GM12878 (cell line): ENCODE results near the gene CSF3R. TPM values are rescaled to one million over a fixed set of nuclear protein-coding genes. Genes with fewer than 3 reads are reported as not detected.
A peak's percentile ranks its signal among the peaks of the same experiment; 100 is the strongest.

ENCODE experiments used
- CHD4 ChIP-seq: fragments of 200-600 bp; sonication (generic); IDR thresholded peaks from 2 replicates; pipeline ENCODE4 v1.6.1; 2016; ENCODE audit warnings: mild to moderate bottlenecking
- CREB1 ChIP-seq: IDR thresholded peaks from 2 replicates; pipeline ENCODE4 v1.6.1; 2012; ENCODE audit warnings: low read depth, mild to moderate bottlenecking, inconsistent platforms
- ESRRA ChIP-seq: IDR thresholded peaks from 2 replicates; pipeline ENCODE4 v1.6.1; 2012; ENCODE audit warnings: mild to moderate bottlenecking, low read length, improper control_type of control experiment
- GABPA ChIP-seq: IDR thresholded peaks from 2 replicates; pipeline ENCODE4 v1.6.1; 2014; ENCODE audit warnings: antibody characterized with exemption, low read depth, mild to moderate bottlenecking, inconsistent platforms
- GATAD2B ChIP-seq: fragments of 450-650 bp; conservative IDR thresholded peaks from 2 replicates; pipeline ENCODE4 v1.6.1; 2017; ENCODE audit warnings: low read depth, mild to moderate bottlenecking, moderate library complexity
- HCFC1 ChIP-seq: fragments of 150-350 bp; IDR thresholded peaks from 2 replicates; pipeline ENCODE4 v1.6.1; 2014; ENCODE audit warnings: low read length
- HDAC6 ChIP-seq: fragments of 200-600 bp; sonication (generic); IDR thresholded peaks from one replicate; pipeline ENCODE4 v1.8.0; 2017; ENCODE audit warnings: antibody characterized with exemption; ENCODE audit not compliant: unreplicated experiment
- KLF5 ChIP-seq: fragments of 450-650 bp; IDR thresholded peaks from 2 replicates; pipeline ENCODE4 v1.6.1; 2014; ENCODE audit warnings: mild to moderate bottlenecking; ENCODE audit not compliant: partially characterized antibody
- LARP7 ChIP-seq: fragments of 450-650 bp; IDR thresholded peaks from 2 replicates; pipeline ENCODE4 v1.6.1; 2017; ENCODE audit warnings: mild to moderate bottlenecking
- MEF2A ChIP-seq: IDR thresholded peaks from 2 replicates; pipeline ENCODE4 v1.6.1; 2011; ENCODE audit warnings: low read depth, mild to moderate bottlenecking, low read length, moderate library complexity; ENCODE audit not compliant: insufficient read depth
- MYC ChIP-seq: IDR thresholded peaks from 2 replicates; pipeline ENCODE4 v1.6.1; 2011; ENCODE audit warnings: mild to moderate bottlenecking, low read length, moderate library complexity, inconsistent platforms; ENCODE audit not compliant: insufficient read depth, insufficient replicate concordance, insufficient read length, severe bottlenecking
- PAX5 ChIP-seq: IDR thresholded peaks from 2 replicates; pipeline ENCODE4 v1.6.1; 2011; ENCODE audit warnings: low read depth, low read length, borderline replicate concordance
- SIX5 ChIP-seq: IDR thresholded peaks from 2 replicates; pipeline ENCODE4 v1.6.1; 2011; ENCODE audit warnings: mild to moderate bottlenecking, low read depth, low read length, moderate library complexity; ENCODE audit not compliant: severe bottlenecking
- SP1 ChIP-seq: IDR thresholded peaks from one replicate; pipeline ENCODE4 v1.6.1; 2011; ENCODE audit warnings: low read depth, low read length
- SPI1 ChIP-seq: IDR thresholded peaks from 2 replicates; pipeline ENCODE4 v1.6.1; 2011; ENCODE audit warnings: low read depth, mild to moderate bottlenecking, low read length, moderate library complexity, borderline replicate concordance; ENCODE audit not compliant: insufficient read depth
- SREBF2 ChIP-seq: IDR thresholded peaks from 2 replicates; pipeline ENCODE4 v1.6.1; 2012; ENCODE audit warnings: mild to moderate bottlenecking, low read length
- STAT1 ChIP-seq: fragments of 450-650 bp; conservative IDR thresholded peaks from 2 replicates; pipeline ENCODE4 v1.6.1; 2014; ENCODE audit warnings: antibody characterized with exemption, mild to moderate bottlenecking
- TBL1XR1 ChIP-seq: IDR thresholded peaks from 2 replicates; pipeline ENCODE4 v1.6.1; 2012; ENCODE audit warnings: low read depth, low read length, improper control_type of control experiment
- TCF3 ChIP-seq: IDR thresholded peaks from 2 replicates; pipeline ENCODE4 v1.6.1; 2012; ENCODE audit warnings: low read depth, mild to moderate bottlenecking, low read length, borderline replicate concordance; ENCODE audit not compliant: insufficient read depth
- ZSCAN29 ChIP-seq: fragments of 450-650 bp; IDR thresholded peaks from 2 replicates; pipeline ENCODE4 v1.6.1; 2017; ENCODE audit warnings: mild to moderate bottlenecking, moderate library complexity
- polyA plus RNA-seq, 11 experiments: library from polyadenylated mRNA; depleted of rRNA in 4 of 11; unstranded in 6 of 11; stranded (reverse) in 5 of 11; fragments of >200 nt; fragmentation: Nextera tagmentation in 4 of 11; fragmentation: Illumina TruSeq in 1 of 11; extraction: Ambion mirVana in 4 of 11; extraction: Trizol in 1 of 11; gene quantifications; 1 replicate in 1 of 11; 2 replicates in 10 of 11; pipeline versions ENCODE4 v1.2.1 to v1.2.3, GENCODE V29; 2011 to 2016; ENCODE audit warnings: inconsistent platforms in 2 of 11, missing spikeins in 2 of 11, low read depth in 1 of 11
- total RNA-seq, 4 experiments: library from RNA; depleted of rRNA in 3 of 4; stranded (reverse); fragments of >200 nt in 3 of 4; fragmentation: Illumina TruSeq in 1 of 4; extraction: Trizol in 1 of 4; gene quantifications; 2 replicates each; pipeline versions ENCODE4 v1.2.1 to v1.2.3, GENCODE V29; 2013 to 2021
- TF ChIP-seq, protein P1 (sequence below), 3 experiments: IDR thresholded peaks in 2 of 3; conservative IDR thresholded peaks in 1 of 3; 2 replicates each; pipeline ENCODE4 v1.5.1; 2011; ENCODE audit warnings: low read depth in 3 of 3, low read length in 3 of 3, mild to moderate bottlenecking in 3 of 3, control low read depth in 2 of 3, moderate library complexity in 2 of 3, inconsistent platforms in 1 of 3, mixed read lengths in 1 of 3; ENCODE audit not compliant: control insufficient read depth in 2 of 3, insufficient read depth in 1 of 3; ENCODE audit errors: extremely low read depth in 1 of 3
- TF ChIP-seq, protein P2 (sequence below): fragments of 450-650 bp; IDR thresholded peaks from 2 replicates; pipeline ENCODE4 v1.6.1; 2018; ENCODE audit warnings: mild to moderate bottlenecking, low read depth, moderate library complexity; ENCODE audit not compliant: partially characterized antibody
- TF ChIP-seq, protein P3 (sequence below): fragments of 450-650 bp; IDR thresholded peaks from 2 replicates; pipeline ENCODE4 v1.6.1; 2017; ENCODE audit warnings: borderline replicate concordance
- TF ChIP-seq, protein P4 (sequence below): IDR thresholded peaks from 2 replicates; pipeline ENCODE4 v1.6.1; 2011; ENCODE audit warnings: borderline replicate concordance, low read depth, mild to moderate bottlenecking, moderate library complexity, low read length; ENCODE audit not compliant: insufficient read depth, poor library complexity, severe bottlenecking

CSF3R gene
- total and polyA plus RNA-seq, 10 of the 15 experiments (the other 5 are each of a cell fraction or from before 2014, with no cell fraction given): 0.13 TPM; not detected in 9

DNA sequence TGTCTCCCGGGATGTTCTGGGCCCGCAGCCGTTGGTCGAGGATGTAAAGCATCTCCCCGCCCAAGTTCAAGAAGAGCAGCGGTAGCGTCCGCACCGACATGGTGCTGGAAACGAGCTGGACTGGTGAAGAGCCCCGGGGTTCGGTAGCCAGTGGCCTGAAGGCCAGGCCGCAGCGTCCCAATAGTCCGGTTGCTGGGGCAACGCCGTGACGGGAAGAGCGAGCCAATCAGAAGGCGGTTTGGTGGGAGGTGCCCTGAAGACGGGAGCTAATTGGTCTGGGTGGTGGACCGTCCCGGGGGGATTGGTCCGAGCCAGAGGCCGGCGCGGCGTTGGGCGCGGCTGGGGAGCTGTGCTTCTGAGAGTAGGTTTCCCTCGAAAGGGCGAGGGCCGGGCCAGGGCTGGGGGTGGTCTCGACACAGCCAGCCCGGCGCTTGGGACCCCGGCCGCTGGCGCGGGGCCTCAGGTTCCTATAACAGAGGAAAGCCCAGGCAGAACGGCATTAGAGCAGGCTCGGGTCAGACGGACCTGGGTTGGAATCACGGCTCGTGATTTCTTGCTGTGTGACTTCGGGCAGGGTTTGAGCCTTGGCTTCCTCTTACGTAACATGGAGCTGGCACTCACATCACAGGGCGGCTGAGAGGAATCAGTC, 32.3 kb downstream of the CSF3R start, which contains the start of gene OSCP1 (continued):
- TF ChIP-seq, protein P1, sequence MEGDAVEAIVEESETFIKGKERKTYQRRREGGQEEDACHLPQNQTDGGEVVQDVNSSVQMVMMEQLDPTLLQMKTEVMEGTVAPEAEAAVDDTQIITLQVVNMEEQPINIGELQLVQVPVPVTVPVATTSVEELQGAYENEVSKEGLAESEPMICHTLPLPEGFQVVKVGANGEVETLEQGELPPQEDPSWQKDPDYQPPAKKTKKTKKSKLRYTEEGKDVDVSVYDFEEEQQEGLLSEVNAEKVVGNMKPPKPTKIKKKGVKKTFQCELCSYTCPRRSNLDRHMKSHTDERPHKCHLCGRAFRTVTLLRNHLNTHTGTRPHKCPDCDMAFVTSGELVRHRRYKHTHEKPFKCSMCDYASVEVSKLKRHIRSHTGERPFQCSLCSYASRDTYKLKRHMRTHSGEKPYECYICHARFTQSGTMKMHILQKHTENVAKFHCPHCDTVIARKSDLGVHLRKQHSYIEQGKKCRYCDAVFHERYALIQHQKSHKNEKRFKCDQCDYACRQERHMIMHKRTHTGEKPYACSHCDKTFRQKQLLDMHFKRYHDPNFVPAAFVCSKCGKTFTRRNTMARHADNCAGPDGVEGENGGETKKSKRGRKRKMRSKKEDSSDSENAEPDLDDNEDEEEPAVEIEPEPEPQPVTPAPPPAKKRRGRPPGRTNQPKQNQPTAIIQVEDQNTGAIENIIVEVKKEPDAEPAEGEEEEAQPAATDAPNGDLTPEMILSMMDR (IDR thresholded peaks at IDR 0.05 in 2 of 3, conservative IDR thresholded peaks at IDR 0.05 in 1 of 3; ENCODE audit: control insufficient read depth in 2 of 3, extremely low read depth in 1 of 3, insufficient read depth in 1 of 3, low read depth in 3 of 3, low read length in 3 of 3): no peak
- TF ChIP-seq MYC (no peak), SPI1 (no peak), TBL1XR1 (no peak), SREBF2 (no peak), ESRRA (no peak), SIX5 (peak; percentile 49), HCFC1 (peak; percentile 66), TCF3 (no peak), GATAD2B (0 out of 2 replicates have a peak, but pooled peaks have one; percentile 66), GABPA (no peak), PAX5 (0 out of 2 replicates have a peak, but pooled peaks have one; percentile 27), CHD4 (no peak), LARP7 (no peak; the same call in 1 of the 2 replicates), KLF5 (no peak), STAT1 (no peak), HDAC6 (no peak), ZSCAN29 (no peak), SP1 (peak; percentile 99), CREB1 (no peak), MEF2A (no peak)
- TF ChIP-seq, protein P2, sequence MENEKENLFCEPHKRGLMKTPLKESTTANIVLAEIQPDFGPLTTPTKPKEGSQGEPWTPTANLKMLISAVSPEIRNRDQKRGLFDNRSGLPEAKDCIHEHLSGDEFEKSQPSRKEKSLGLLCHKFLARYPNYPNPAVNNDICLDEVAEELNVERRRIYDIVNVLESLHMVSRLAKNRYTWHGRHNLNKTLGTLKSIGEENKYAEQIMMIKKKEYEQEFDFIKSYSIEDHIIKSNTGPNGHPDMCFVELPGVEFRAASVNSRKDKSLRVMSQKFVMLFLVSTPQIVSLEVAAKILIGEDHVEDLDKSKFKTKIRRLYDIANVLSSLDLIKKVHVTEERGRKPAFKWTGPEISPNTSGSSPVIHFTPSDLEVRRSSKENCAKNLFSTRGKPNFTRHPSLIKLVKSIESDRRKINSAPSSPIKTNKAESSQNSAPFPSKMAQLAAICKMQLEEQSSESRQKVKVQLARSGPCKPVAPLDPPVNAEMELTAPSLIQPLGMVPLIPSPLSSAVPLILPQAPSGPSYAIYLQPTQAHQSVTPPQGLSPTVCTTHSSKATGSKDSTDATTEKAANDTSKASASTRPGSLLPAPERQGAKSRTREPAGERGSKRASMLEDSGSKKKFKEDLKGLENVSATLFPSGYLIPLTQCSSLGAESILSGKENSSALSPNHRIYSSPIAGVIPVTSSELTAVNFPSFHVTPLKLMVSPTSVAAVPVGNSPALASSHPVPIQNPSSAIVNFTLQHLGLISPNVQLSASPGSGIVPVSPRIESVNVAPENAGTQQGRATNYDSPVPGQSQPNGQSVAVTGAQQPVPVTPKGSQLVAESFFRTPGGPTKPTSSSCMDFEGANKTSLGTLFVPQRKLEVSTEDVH: no peak
- TF ChIP-seq, protein P3, sequence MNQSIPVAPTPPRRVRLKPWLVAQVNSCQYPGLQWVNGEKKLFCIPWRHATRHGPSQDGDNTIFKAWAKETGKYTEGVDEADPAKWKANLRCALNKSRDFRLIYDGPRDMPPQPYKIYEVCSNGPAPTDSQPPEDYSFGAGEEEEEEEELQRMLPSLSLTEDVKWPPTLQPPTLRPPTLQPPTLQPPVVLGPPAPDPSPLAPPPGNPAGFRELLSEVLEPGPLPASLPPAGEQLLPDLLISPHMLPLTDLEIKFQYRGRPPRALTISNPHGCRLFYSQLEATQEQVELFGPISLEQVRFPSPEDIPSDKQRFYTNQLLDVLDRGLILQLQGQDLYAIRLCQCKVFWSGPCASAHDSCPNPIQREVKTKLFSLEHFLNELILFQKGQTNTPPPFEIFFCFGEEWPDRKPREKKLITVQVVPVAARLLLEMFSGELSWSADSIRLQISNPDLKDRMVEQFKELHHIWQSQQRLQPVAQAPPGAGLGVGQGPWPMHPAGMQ: no peak
- TF ChIP-seq, protein P4, sequence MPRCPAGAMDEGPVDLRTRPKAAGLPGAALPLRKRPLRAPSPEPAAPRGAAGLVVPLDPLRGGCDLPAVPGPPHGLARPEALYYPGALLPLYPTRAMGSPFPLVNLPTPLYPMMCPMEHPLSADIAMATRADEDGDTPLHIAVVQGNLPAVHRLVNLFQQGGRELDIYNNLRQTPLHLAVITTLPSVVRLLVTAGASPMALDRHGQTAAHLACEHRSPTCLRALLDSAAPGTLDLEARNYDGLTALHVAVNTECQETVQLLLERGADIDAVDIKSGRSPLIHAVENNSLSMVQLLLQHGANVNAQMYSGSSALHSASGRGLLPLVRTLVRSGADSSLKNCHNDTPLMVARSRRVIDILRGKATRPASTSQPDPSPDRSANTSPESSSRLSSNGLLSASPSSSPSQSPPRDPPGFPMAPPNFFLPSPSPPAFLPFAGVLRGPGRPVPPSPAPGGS: no peak
